Trophoblast cell (in vitro differentiated cells and primary cell): ENCODE data around the gene NSFL1C.

Experiments used
- DNase-seq, 2 donors: peaks; one replicate each; pipeline ENCODE4 v3.0.0-alpha.2; 2016
- H2AFZ ChIP-seq: 2 replicates; pipeline ENCODE4 v1.6.1; 2013; ENCODE audit warnings: low read length, moderate library complexity, mild to moderate bottlenecking; ENCODE audit not compliant: insufficient read depth, poor library complexity
- H2AK5ac ChIP-seq: 2 replicates; pipeline ENCODE4 v1.6.1; 2013; ENCODE audit warnings: mild to moderate bottlenecking, low read length
- H2BK120ac ChIP-seq: 2 replicates; pipeline ENCODE4 v1.6.1; 2013; ENCODE audit warnings: low read length, mild to moderate bottlenecking, moderate library complexity; ENCODE audit not compliant: insufficient read depth, poor library complexity
- H2BK12ac ChIP-seq: 2 replicates; pipeline ENCODE4 v1.6.1; 2013; ENCODE audit warnings: mild to moderate bottlenecking, low read length, moderate library complexity
- H2BK5ac ChIP-seq: 2 replicates; pipeline ENCODE4 v1.6.1; 2013; ENCODE audit warnings: low read length, low read depth, moderate library complexity, mild to moderate bottlenecking; ENCODE audit not compliant: poor library complexity
- H3K14ac ChIP-seq: 2 replicates; pipeline ENCODE4 v1.6.1; 2013; ENCODE audit warnings: mild to moderate bottlenecking, low read length
- H3K18ac ChIP-seq: 2 replicates; pipeline ENCODE4 v1.6.1; 2013; ENCODE audit warnings: mild to moderate bottlenecking, low read length
- H3K23ac ChIP-seq: 2 replicates; pipeline ENCODE4 v1.6.1; 2013; ENCODE audit warnings: low read length
- H3K27ac ChIP-seq: 2 replicates; pipeline ENCODE4 v1.5.1; 2013; ENCODE audit warnings: low read depth, mild to moderate bottlenecking, inconsistent platforms, low read length, moderate library complexity
- H3K27me3 ChIP-seq: 2 replicates; pipeline ENCODE4 v1.6.1; 2013; ENCODE audit warnings: inconsistent platforms, mild to moderate bottlenecking, low read length, moderate library complexity; ENCODE audit not compliant: insufficient read depth
- H3K36me3 ChIP-seq, 2 experiments: 1 replicate in 1 of 2; 2 replicates in 1 of 2; pipeline ENCODE4 v1.6.1; 2013; ENCODE audit warnings: low read length in 2 of 2, mild to moderate bottlenecking in 2 of 2, moderate library complexity in 1 of 2; ENCODE audit not compliant: insufficient read depth in 2 of 2, control insufficient read depth in 1 of 2
- H3K4ac ChIP-seq: 2 replicates; pipeline ENCODE4 v1.6.1; 2013; ENCODE audit warnings: low read depth, mild to moderate bottlenecking, low read length, moderate library complexity
- H3K4me1 ChIP-seq, 2 experiments: 1 replicate in 1 of 2; 2 replicates in 1 of 2; pipeline ENCODE4 v1.6.1; 2013; ENCODE audit warnings: low read length in 2 of 2, mild to moderate bottlenecking in 2 of 2, moderate library complexity in 1 of 2; ENCODE audit not compliant: insufficient read depth in 2 of 2, control insufficient read depth in 1 of 2
- H3K4me2 ChIP-seq: 2 replicates; pipeline ENCODE4 v1.6.1; 2013; ENCODE audit warnings: inconsistent platforms, mild to moderate bottlenecking, low read length, moderate library complexity
- H3K4me3 ChIP-seq: 2 replicates; pipeline ENCODE4 v1.5.1; 2013; ENCODE audit warnings: mild to moderate bottlenecking, low read depth, low read length, inconsistent platforms
- H3K79me1 ChIP-seq: one replicate; pipeline ENCODE4 v1.6.1; 2013; ENCODE audit warnings: low read length
- H3K79me2 ChIP-seq: 2 replicates; pipeline ENCODE4 v1.6.1; 2013; ENCODE audit warnings: low read length, mild to moderate bottlenecking; ENCODE audit not compliant: control insufficient read depth, insufficient read depth, poor library complexity
- H3K9ac ChIP-seq: 2 replicates; pipeline ENCODE4 v1.6.1; 2013; ENCODE audit warnings: mild to moderate bottlenecking, low read length
- H3K9me3 ChIP-seq: 2 replicates; pipeline ENCODE4 v1.6.1; 2013; ENCODE audit warnings: low read depth, mild to moderate bottlenecking, control low read depth, inconsistent platforms, low read length; ENCODE audit not compliant: insufficient read depth
- H4K12ac ChIP-seq: 2 replicates; pipeline ENCODE4 v1.6.1; 2013; ENCODE audit warnings: low read depth, mild to moderate bottlenecking, low read length, moderate library complexity
- H4K8ac ChIP-seq: 2 replicates; pipeline ENCODE4 v1.6.1; 2013; ENCODE audit warnings: low read depth, mild to moderate bottlenecking, low read length, moderate library complexity
- H4K91ac ChIP-seq: one replicate; pipeline ENCODE4 v1.6.1; 2013; ENCODE audit warnings: low read depth, mild to moderate bottlenecking, low read length, moderate library complexity
- WGBS: extraction: QIAGEN DNeasy Blood & Tissue Kit; methylation state at CpG from one replicate; pipeline ENCODE4 v1.1.7; 2013; ENCODE audit warnings: missing lambda C conversion rate; ENCODE audit not compliant: insufficient read length, insufficient coverage; ENCODE audit errors: extremely low coverage; 5-methylcytosine and 5-hydroxymethylcytosine counted together

The NSFL1C gene

GRCh38 chr20:1440024-1440423 lies 26.6 kb downstream of the NSFL1C start:
- Histone ChIP-seq H3K23ac (no peak overlapping the region), H3K27ac (no peak overlapping the region), H3K4me1 (no peaks in the 10 kb centered on the region), H2BK5ac (no peak overlapping the region), H3K27me3 (no peaks in the 10 kb centered on the region), H3K18ac (no peak overlapping the region), H2BK12ac (no peak overlapping the region), H3K36me3 (peaks cover 24 to 35% of the 10 kb centered on the region in 2 experiments), H4K91ac (no peak overlapping the region), H2AK5ac (no peak overlapping the region), H4K12ac (no peak overlapping the region), H3K79me2 (no peaks in the 10 kb centered on the region), H3K4ac (no peak overlapping the region), H3K4me3 (no peak overlapping the region), H4K8ac (no peak overlapping the region), H2BK120ac (no peak overlapping the region), H2AFZ (no peak overlapping the region), H3K79me1 (no peaks in the 10 kb centered on the region), H3K9ac (no peak overlapping the region), H3K9me3 (peaks cover 2% of the 10 kb centered on the region), H3K4me2 (no peak overlapping the region), H3K14ac (no peak overlapping the region)
- DNase-seq: peak in 1 of 2 donors; percentile 46
- WGBS: no CpG with 5 or more reads among the region's 6 CpGs

- peaks cover 11 to 19% of the 10 kb centered on the region in 2 experiments for H3K36me3 ChIP-seq
- H4K12ac ChIP-seq: no peak overlapping the region
- no peak overlapping the region for H4K8ac ChIP-seq
- H3K9me3 ChIP-seq: peaks cover 4% of the 10 kb centered on the region
- H3K18ac ChIP-seq: no peak overlapping the region
- no peak for DNase-seq
- H4K91ac ChIP-seq: no peak overlapping the region
- no peaks in the 10 kb centered on the region for H3K4me1 ChIP-seq
- H2AFZ ChIP-seq: no peak overlapping the region
- no peak overlapping the region for H2AK5ac ChIP-seq
- no peak overlapping the region for H3K4me3 ChIP-seq
- no peak overlapping the region for H2BK12ac ChIP-seq
- no peak overlapping the region for H3K14ac ChIP-seq
- no peak overlapping the region for H3K4ac ChIP-seq
- H3K23ac ChIP-seq: no peak overlapping the region
- WGBS: no CpG with 5 or more reads among the region's 1 CpG
- H3K9ac ChIP-seq: no peak overlapping the region
- H3K27ac ChIP-seq: no peak overlapping the region
- no peak overlapping the region for H2BK120ac ChIP-seq
- H3K4me2 ChIP-seq: no peak overlapping the region
- H3K27me3 ChIP-seq: no peaks in the 10 kb centered on the region
- H3K79me1 ChIP-seq: no peaks in the 10 kb centered on the region
- H3K79me2 ChIP-seq: no peaks in the 10 kb centered on the region
- no peak overlapping the region for H2BK5ac ChIP-seq
Observed at GRCh38 chr20:1438361-1438760, 28.3 kb downstream of the NSFL1C start.

- H3K23ac ChIP-seq: no peak overlapping the region
- H2AK5ac ChIP-seq: no peak overlapping the region
- DNase-seq: peak; percentile 74 to 88
- no peak overlapping the region for H4K8ac ChIP-seq
- H3K9ac ChIP-seq: no peak overlapping the region
- no peak overlapping the region for H3K27ac ChIP-seq
- H3K27me3 ChIP-seq: no peaks in the 10 kb centered on the region
- no peak overlapping the region for H2AFZ ChIP-seq
- peaks cover 6 to 10% of the 10 kb centered on the region in 2 experiments for H3K36me3 ChIP-seq
- no peak overlapping the region for H2BK12ac ChIP-seq
- H3K14ac ChIP-seq: no peak overlapping the region
- H3K18ac ChIP-seq: no peak overlapping the region
- no peak overlapping the region for H2BK5ac ChIP-seq
- H4K12ac ChIP-seq: no peak overlapping the region
- no peak overlapping the region for H3K4me3 ChIP-seq
- no peaks in the 10 kb centered on the region for H3K4me1 ChIP-seq
- H3K4me2 ChIP-seq: no peak overlapping the region
- no peak overlapping the region for H3K4ac ChIP-seq
- no peak overlapping the region for H2BK120ac ChIP-seq
- WGBS: no CpG with 5 or more reads among the region's 5 CpGs
- H3K79me1 ChIP-seq: no peaks in the 10 kb centered on the region
- H3K79me2 ChIP-seq: no peaks in the 10 kb centered on the region
- H3K9me3 ChIP-seq: peaks cover 4% of the 10 kb centered on the region
- no peak overlapping the region for H4K91ac ChIP-seq
Observed at GRCh38 chr20:1437235-1437904, 29.3 kb downstream of the NSFL1C start.

DNA sequence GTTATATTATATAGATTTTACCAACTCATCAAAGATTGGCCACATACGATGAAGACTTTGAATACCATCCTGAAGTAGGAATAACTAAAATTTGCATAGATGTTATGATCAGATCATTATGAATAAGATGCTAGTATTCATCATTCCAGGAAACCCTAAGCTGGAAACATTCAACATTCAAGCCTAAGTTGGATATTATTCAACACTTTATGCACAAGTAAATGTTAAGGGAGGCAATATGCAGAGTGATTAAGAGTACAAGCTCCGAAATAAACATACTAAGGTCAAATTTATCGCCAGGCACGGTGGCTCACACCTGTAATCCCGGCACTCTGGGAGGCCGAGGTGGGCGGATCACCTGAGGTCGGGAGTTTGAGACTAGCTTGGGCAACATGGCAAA lies 30.4 kb downstream of the NSFL1C start:
- Histone ChIP-seq H3K4me1 (no peaks in the 10 kb centered on the region), H2AFZ (no peak overlapping the region), H3K9me3 (peaks cover 4% of the 10 kb centered on the region), H3K4me2 (no peak overlapping the region), H3K27me3 (no peaks in the 10 kb centered on the region), H3K9ac (no peak overlapping the region), H2BK120ac (no peak overlapping the region), H4K12ac (no peak overlapping the region), H2AK5ac (no peak overlapping the region), H3K79me2 (no peaks in the 10 kb centered on the region), H2BK12ac (no peak overlapping the region), H3K23ac (no peak overlapping the region), H3K79me1 (no peaks in the 10 kb centered on the region), H3K14ac (no peak overlapping the region), H3K18ac (no peak overlapping the region), H3K27ac (no peak overlapping the region), H2BK5ac (no peak overlapping the region), H3K4me3 (no peak overlapping the region), H4K91ac (no peak overlapping the region), H3K36me3 (peaks cover 0 to 2% of the 10 kb centered on the region in 2 experiments), H3K4ac (no peak overlapping the region), H4K8ac (no peak overlapping the region)
- WGBS: no CpG with 5 or more reads among the region's 8 CpGs
- no peak for DNase-seq
